Brain microvascular endothelial cell (primary cell): ENCODE data around the gene EBNA1BP2.

ENCODE experiments used
- DNase-seq: peaks from one replicate; pipeline ENCODE4 v3.0.0-alpha.2; 2020
- H3K27ac ChIP-seq: fragments of 250-450 bp; sonication (Bioruptor Pico); 2 replicates; pipeline ENCODE4 v1.5.1; 2020; ENCODE audit warnings: mild to moderate bottlenecking, moderate library complexity
- H3K27me3 ChIP-seq: fragments of 250-450 bp; sonication (Bioruptor Pico); replicated peaks from 2 replicates; pipeline ENCODE4 v1.5.1; 2020; ENCODE audit warnings: mild to moderate bottlenecking
- H3K36me3 ChIP-seq: fragments of 250-450 bp; sonication (Bioruptor Pico); replicated peaks from 2 replicates; pipeline ENCODE4 v1.5.1; 2020; ENCODE audit warnings: mild to moderate bottlenecking
- H3K4me3 ChIP-seq: 2 replicates; pipeline ENCODE4 v1.5.1; 2011; ENCODE audit warnings: low read depth, mild to moderate bottlenecking, control low read depth, low read length, moderate library complexity
- CTCF ChIP-seq: IDR thresholded peaks from 2 replicates; pipeline ENCODE4 v1.5.1; 2011; ENCODE audit warnings: low read depth, mild to moderate bottlenecking, moderate library complexity, low read length, control low read depth, inconsistent platforms; ENCODE audit errors: missing control alignments
- in situ Hi-C: cut with HindIII; loops from 2 replicates; pipeline ENCODE4 v1.10.0; 2017; ENCODE audit warnings: low sequenced_read_pairs, low pct_ligation_motif_present

The EBNA1BP2 gene

GRCh38 chr1:43177691-43178090, 5.6 kb upstream of the EBNA1BP2 start:
- H3K4me3 ChIP-seq = no peak overlapping the region
- no peaks in the 10 kb centered on the region for H3K36me3 ChIP-seq
- no peak overlapping the region for H3K27ac ChIP-seq
- H3K27me3 ChIP-seq = no peaks in the 10 kb centered on the region
- TF ChIP-seq CTCF = no peak
- DNase-seq = no peak
- in situ Hi-C loops = no loop called here

GRCh38 chr1:43174873-43175272, 2.8 kb upstream of the EBNA1BP2 start:
- in situ Hi-C loops = no loop called here
- TF ChIP-seq CTCF = no peak
- no peak for DNase-seq
- Histone ChIP-seq H3K4me3 (no peak overlapping the region), H3K27me3 (no peaks in the 10 kb centered on the region), H3K27ac (no peak overlapping the region), H3K36me3 (peaks cover 3% of the 10 kb centered on the region)

GRCh38 chr1:43172527-43172972, 460 bp upstream of the EBNA1BP2 start:
- peaks cover 22% of the 10 kb centered on the region for H3K36me3 ChIP-seq
- peak overlapping the region; percentile 98 for H3K4me3 ChIP-seq
- no peak for TF ChIP-seq CTCF
- peak overlapping the region; percentile 63 for H3K27ac ChIP-seq
- H3K27me3 ChIP-seq = no peaks in the 10 kb centered on the region
- peak; percentile 68 for DNase-seq
- in situ Hi-C loops = no loop called here

- Histone ChIP-seq H3K27ac (peak overlapping the region; percentile 63), H3K4me3 (peak overlapping the region; percentile 98), H3K27me3 (no peaks in the 10 kb centered on the region), H3K36me3 (peaks cover 33% of the 10 kb centered on the region)
- in situ Hi-C loops = no loop called here
- no peak for TF ChIP-seq CTCF
- DNase-seq = no peak
Observed at GRCh38 chr1:43171312-43171875, 696 bp downstream of the EBNA1BP2 start.

- no peak for TF ChIP-seq CTCF
- Histone ChIP-seq H3K4me3 (no peak overlapping the region), H3K27me3 (no peaks in the 10 kb centered on the region), H3K36me3 (peaks cover 54% of the 10 kb centered on the region), H3K27ac (no peak overlapping the region)
- in situ Hi-C loops = no loop called here
- no peak for DNase-seq
Observed at GRCh38 chr1:43165765-43166164, 6.3 kb downstream of the EBNA1BP2 start.

GRCh38 chr1:43165162-43165561, 6.9 kb downstream of the EBNA1BP2 start:
- Histone ChIP-seq H3K36me3 (peaks cover 51% of the 10 kb centered on the region), H3K27me3 (no peaks in the 10 kb centered on the region), H3K27ac (no peak overlapping the region), H3K4me3 (no peak overlapping the region)
- in situ Hi-C loops = no loop called here
- TF ChIP-seq CTCF = no peak
- DNase-seq = no peak
